Stromal cell of bone marrow (primary cell): Measurements from ENCODE around the gene DYRK4.

Experiments used
- DNase-seq: peaks from one replicate; pipeline ENCODE4 v3.0.0-alpha.2; 2012; ENCODE audit warnings: low read depth

Gene DYRK4

DNA sequence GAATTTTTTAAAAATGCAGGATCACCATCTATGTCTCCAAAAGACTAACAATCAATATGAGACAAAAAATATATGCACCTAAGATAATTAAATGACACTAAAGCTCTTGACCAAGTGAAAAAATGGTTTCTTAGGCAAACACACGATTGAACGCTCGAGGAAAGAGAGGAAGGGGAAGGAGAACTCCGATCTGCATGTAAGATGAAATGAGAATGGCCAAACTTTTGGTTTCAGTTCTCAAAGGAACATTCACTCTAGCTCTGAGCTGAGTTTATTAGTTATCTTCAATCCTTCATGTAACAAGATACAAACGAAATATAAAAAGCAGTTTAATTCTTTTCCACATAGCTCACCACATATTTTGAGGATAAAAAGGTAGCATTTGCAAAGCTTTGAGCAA is 2.8 kb downstream of the DYRK4 start:
- DNase-seq = no peak

DNA sequence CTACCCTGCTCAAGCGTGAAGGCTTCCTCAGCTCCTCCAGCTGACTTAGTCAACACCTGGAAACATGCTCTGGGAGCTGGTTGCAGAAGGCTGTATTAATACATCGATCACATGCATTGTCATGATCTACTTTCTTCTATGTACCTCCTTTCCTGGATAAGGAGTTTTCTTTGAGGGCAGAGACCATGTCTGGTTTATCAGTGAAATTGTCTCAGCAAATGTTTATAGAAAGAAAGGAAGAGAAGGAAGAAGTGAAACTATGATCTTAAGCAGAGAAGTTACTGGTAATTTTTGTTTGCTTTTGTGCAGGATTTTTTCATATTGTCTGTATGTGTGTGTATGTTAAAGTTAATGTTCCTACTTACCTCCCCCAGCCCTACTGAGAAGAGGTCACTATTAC is 4.5 kb downstream of the DYRK4 start:
- no peak for DNase-seq

DNA sequence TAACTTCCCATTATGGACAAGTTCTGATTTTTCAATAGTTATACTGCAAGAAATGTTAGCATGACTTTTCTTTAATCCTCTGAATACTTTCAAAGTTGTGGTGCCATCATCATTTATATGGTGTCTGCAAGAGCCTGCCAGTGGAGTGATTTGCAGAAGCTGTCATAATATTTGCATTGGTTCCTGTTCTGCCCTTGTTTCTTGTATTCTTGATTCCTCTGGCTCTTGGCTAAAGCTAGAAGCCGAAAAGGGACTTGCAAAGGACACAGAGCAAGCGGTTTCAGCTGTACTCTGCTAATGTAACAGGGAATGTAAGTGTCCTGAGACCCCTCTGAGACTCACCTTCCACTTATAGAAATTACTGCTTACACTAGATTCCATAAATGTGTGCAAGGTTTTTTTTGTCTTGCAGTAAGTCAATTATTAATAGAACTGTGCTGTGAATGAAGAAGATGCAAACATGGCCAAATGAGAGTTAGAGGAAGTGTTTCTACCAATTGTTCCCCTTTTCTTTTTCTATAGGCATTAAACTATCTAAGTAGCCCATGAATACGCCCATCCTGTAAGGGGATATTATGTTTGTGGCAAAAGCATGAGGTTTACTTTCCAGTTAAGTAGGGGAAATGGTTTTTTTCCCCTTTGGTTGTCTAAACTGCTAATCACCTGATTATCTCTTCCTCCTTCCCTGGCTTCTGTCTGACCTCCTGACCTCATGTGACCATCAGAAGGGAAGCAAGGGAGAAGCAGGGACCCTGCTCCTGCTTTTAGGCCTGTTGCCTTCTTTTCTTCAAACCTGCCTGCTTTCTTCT is 5.3 kb downstream of the DYRK4 start:
- no peak for DNase-seq

DNA sequence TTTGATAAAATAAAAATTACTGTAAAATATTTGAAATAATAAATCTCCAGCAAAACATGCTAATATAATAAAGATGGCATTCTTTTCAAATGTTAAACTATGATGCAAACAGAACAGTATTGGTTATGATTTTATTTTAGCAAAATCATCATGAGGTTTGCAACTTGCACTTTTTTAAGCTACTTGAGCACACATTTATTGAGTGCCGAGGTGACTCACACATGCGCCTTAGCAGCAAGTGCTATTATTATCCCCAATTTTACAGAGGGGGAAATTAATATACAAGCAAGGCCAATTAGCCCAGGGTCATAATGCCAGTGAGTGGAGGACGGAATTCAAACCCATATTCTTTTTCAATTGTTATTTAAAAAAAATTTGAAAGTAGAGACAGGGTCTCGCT is 7.3 kb downstream of the DYRK4 start:
- DNase-seq = no peak

DNA sequence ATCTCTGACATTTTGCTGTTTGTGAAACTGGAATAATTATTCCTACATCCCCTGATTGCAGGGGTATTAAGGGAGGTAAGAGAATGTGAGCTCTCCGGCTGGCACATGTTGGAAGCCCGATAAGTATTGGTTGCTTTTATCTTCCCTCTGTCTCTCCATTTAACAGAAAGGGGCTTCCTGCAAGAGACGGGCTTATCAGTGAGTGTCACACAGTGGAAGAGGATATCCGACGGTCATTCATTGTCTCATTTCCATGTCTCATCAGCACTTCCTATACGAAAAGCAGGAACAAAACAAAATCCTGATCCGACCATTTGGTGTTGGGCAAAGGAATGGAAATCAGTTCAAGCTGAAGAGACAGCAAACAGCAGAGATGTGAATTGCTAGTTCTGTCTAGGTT is 10.7 kb downstream of the DYRK4 start:
- DNase-seq = no peak

DNA sequence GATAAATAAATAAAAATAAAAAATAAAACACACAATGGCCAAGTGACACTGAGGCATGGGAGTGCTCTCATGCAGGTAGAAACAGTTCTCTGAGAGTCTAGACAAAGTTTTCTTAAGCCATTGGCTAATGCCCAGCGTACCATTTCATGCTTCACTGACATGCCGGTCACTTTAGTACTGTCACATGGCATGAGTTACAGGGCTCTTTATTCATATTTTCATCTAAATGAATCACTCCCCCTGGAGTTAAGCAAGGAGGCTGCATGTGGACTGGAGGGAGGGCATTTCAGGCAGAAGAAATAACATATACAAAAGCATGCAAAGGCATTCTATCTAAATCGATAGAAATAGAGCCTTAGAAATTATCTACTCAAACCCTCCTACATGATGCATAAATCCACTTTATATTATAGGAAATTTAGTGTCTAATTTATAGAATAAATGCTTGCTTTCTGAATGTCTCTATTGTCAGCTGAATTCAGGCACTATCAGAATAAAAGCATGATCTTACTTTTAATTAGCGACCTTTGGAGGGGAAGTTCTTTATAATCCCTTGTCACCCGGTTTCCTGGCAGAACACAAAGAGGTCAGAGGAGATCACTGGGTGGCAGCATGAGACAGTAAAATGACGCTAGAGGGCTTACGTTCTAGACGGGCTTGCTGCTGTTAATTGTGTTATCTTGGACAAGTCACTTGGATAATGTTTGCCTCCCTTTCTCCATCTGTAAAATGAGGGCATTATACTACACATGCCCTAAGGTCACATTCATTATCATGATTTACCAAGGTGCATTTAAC is 17.5 kb downstream of the DYRK4 start:
- no peak for DNase-seq

DNA sequence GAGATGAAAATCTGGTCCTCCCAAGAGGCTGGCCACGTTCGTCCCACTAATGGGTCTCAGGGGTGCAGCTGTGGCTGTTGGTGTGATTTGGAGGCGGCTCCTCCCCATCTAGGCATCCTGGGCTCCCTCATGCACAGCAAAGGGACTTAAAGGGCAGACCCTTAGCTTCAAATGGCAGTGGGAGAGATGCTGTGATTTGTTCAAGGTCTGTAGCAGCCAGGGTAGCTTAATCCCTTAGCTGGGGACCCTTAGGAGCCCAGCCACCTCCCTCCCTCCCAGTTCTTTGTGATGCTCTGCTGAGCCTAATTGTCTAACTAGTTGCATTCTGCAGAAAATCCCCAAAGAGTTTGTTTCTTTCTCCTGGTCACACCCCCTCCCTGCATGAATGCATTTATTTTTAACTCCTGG is 18.3 kb downstream of the DYRK4 start:
- no peak for DNase-seq

DNA sequence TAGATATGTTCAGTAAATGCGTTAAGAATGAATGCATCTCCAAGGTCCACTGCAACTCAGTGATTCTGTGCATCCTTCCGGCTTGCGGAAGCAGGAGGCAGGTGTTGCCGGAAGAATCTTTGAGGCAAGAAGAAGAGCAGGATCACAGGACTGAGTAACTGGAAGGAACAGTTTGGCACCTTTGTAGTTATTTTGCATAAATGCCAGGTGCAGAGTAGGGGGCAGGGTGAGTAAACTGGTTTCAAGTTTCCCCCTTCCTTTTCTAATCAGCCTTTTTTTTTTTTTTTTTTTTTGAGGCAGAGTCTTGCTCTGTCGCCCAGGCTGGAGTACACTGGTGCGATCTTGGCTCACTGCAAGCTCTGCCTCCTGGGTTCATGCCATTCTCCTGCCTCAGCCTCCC is 22.3 kb downstream of the DYRK4 start:
- DNase-seq = no peak

DNA sequence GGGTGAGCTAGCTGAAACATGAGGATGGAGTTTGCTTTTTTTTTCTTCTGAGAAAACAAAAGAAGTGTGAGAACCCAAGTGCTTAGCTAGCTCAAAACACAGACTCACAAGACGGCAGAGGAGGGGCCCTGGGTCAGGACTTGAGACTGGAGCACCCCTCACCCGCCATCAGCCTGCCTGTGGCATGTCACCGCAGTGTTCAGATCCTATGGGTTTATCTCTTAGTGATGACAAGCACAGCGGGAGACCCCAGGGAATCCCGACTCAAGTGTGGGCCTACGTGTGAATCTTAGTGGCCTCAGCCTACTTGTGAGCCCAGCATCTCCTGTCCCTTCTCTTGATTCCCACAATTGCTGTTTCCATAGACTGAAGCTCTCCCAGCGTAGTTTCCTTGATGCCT is 22.9 kb downstream of the DYRK4 start:
- no peak for DNase-seq

DNA sequence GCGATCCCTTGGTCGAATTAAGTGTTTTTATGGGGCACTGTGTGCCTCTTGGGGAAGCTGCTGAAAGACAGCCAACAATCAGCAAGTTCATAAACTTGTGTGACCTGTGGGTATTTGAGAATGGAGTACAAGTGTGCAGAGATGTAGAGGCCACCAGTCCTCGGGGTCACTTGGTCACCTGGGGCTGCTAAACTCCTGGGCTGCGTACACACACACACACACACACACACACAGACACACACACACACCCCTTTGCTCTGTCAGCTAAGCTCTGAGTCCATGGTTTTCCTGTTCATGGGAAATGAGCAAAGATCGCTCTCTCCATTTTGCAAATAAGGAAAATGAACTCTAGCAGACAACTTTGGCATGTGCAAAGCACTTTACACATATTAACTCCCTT is 24.5 kb downstream of the DYRK4 start:
- no peak for DNase-seq

DNA sequence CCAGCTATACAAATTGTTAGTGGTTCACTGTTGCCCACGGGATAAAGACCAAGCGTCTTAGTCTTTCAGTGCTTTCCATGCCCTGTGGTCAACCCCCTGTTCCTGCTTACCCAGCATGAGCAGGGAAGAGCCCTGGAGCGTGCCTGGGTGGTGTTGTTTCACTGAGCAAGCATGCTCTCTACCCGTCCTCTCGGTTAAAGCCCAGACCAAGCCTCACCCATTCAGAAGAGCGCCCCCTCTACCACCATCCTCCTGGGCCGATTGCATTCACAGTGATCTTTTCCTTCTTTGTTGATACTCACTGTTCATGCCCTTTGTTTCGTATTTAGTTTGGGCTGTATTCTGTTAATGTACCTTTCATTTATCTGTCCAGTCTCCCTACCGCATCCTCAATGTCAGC is 25.1 kb downstream of the DYRK4 start:
- no peak for DNase-seq

DNA sequence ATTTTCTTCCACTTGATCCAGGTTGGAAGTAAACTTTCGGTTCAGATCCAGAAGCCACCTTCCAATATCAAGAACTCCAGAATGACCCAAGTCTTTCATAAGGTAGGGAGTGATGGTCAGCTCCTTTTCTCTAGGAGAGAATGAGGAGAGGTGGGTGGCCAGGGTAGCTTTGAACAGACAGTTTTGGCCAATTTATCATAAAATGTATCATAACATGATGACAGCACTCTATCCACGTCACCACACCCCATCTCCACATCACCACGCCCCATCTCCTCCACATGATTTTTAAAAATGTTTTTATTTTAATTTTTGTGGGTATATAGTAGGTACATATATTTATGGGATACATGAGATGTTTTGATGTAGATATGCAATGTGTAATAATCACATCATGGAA is 26.9 kb downstream of the DYRK4 start:
- no peak for DNase-seq

DNA sequence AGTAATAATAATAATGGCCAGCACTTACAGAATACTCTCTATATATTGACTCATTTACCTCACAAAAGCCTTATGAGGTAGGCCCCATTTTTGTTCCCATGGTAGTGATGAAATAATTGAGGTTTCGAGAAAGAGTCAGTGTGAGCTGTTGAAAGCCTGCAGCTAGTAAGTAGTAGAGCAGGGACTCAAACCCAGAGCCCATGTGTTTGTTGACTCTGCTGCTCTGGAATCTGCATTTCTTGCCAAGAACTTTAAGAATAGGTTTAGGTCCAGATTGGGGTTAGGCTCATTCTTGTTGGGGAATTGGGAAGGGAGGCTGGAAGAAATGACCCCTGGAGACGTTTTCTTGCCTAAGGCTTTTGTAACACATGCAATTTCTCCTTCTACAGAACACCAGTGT is 27.9 kb downstream of the DYRK4 start:
- DNase-seq = no peak

DNA sequence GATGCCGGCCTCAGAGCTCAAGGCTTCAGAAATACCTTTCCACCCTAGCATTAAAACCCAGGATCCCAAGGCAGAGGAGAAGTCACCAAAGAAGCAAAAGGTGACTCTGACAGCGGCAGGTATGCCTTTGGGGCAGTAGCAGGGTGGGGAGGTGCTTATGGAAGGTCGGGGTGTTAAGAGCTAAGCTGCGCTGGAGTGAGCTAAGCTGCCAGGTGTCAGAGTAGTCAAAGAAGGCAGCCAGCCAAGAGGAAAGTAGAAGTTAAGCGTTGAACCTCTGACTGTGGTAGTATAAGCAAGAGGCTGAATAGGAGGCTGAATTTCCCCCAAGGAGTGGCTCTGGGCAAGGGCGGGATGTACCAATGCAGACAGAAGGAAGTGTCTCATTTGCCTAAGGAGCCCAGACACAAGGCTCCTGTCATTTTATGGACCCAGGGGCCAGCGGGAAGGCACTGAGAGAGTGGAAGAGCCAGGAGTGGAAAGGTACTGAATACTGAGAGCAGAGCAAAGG is 29.2 kb downstream of the DYRK4 start:
- no peak for DNase-seq

DNA sequence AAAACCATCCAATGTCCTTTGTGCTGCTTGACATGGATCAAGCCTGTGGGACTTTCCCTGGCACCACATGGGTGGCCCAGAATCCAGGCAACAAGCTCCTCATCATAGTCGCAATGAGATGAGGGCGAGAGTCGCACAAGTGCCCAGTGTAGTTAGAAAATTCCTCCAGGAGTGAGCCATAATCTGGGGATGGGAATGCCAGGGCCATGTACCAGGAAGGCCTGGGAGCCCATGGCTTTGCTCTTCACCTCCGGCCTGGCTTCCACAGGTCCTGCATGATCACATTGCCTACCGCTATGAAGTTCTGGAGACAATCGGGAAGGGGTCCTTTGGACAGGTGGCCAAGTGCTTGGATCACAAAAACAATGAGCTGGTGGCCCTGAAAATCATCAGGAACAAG is 33.9 kb downstream of the DYRK4 start:
- DNase-seq = no peak

DNA sequence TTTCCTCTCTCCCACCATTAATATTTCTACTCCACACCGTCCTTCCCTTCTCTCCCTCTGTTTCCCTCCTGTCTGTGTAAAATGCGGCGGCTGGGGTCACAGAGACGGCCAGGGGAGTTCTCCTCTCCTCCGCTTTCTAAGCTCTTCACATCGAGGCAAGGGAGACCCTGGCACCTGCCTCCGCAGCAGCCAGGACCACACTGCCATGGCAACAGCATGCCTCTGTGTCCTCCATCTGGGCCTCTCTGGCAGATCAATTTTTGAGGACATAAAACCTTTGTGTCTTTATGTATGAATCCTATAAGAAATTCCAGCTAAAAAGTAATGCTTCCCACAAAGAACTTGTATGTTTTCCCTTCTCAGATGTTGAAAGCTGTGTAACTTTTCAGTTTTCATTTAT is 41.4 kb downstream of the DYRK4 start:
- DNase-seq = no peak

DNA sequence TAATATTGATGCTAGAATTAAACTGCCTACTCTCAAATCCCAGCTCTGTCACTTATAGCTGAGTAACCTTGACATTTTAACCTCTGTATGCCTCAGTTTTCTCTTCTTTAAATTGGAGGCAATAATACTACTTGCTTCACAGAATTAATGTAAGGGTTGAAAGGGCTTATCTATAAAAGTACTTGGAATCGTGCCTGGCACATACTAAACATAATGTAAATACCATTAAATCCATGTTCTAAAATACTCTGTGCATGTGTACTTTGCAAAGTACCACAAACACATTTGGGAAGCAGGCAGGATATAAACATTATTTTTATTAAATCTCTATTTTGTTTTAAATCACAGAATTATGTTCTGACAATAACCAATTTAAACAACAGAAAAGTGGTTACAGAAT is 41.9 kb downstream of the DYRK4 start:
- DNase-seq = no peak

DNA sequence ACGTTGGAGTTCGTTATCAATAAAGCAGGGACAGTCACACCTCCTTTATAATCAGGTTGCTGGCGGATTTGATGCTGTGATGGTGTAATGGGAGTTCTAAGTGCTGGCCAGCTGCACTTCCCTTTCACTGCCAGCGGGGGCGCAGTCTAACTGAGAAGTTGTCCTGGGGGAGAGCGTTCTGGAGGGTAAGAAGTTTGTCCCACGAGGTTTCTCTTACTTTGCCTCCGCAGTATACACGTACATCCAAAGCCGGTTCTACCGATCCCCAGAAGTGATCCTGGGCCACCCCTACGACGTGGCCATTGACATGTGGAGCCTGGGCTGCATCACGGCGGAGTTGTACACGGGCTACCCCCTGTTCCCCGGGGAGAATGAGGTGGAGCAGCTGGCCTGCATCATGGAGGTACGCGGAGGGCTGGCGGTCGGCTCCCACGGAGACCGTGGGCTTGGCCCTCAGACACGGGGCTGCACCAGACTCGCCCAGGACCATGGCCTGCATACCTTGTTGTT is 42.7 kb downstream of the DYRK4 start:
- peak; percentile 69 for DNase-seq

DNA sequence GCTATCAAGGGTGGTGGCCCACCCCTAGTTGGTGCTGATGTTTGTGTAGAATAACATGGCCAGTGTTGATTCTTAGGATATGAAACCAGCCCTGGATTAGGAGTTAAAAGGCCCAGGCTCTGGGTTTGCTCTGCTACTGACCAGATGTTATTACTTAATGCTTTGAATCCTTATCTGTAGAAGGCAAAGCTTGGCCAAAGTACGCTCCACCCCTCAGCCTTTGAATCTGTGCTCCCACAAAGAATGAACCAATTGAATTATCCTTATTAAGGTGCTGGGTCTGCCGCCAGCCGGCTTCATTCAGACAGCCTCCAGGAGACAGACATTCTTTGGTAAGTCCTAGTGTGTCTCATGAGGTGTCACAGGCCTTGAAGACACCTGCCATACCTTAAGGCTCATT is 45.0 kb downstream of the DYRK4 start:
- DNase-seq = no peak

DNA sequence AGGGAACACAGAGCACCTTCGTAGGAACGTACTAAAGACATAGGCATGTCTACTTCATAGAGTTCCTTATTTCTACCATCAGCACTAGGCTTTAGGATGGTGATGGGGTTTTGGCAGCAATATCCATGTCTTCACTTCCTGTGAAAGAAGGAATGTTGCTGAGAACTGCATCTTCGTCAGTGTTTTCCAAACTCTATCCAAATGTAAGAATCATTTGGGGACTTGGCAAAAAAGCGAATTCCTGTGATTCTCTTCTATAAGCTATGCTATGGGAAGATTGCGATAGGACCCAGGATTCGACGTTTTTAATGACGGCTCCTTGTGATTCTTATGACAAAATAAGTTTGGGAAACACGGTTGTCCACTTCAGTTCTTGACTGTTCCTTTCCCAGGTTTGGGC is 47.1 kb downstream of the DYRK4 start:
- DNase-seq = no peak

DNA sequence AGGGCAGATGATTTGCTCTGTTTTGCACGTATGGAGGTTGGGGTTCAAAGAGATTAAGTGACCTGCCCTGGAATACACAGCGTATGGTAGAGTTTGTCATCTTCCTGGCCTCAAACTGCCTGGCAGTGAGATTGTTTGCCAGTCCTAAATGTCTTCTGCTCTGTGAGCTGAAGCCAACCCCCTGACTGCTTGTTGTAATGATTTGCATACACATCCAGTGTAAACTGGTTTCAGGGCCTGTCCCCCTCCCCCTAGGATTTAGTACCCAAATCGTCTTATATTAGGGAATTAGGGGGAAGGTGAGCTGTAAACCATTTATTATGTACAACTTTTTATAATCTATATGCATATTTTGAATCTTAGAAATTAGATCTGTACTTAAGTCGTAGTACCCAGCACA is 48.5 kb downstream of the DYRK4 start:
- DNase-seq = no peak

DNA sequence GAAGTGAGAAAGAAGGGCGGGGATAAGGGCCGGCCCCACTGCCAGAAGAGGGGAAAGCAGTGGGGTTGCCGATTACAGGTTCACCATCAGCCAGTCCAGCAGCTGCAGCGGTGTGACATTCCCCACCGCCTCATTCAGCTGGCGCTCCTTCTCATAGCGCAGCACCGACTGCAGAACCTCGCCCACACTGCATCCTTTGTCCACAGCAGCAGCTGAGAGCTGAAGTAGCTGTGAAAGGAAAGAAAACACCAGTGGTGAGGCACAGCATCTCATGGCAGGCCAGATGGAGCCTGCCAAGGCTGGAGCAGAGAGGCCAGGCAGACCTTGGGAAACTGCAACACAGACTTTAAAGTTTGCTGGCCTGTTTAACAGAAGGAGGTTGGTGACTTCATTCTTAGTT is 53.7 kb downstream of the DYRK4 start:
- no peak for DNase-seq

DNA sequence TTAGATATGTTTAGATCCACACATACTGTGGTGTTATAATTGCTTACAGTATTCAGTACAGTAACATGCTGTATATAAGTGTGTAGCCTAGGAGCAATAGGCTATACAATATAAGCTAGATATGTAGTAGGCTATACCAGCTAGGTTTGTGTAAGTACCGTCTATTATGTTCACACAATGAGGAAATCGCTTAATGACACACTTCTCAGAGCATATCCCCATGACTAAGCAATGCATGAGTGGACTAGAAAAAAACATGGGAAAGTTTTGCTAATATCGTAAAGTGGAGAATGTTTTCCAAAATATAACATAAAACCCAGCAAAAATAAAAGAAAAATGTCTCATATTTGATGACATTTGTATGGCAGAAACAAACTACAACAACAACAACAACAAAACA is 59.5 kb downstream of the DYRK4 start:
- no peak for DNase-seq
